GM11168 (cell line): ENCODE results near the gene TLR10.

Experiments used
- in situ Hi-C: fragments of 300-500 bp; cut with MboI; formaldehyde crosslinking; loops from one replicate; pipeline ENCODE4 v1.12.0; 2022; ENCODE audit warnings: low sequenced_read_pairs; ENCODE audit not compliant: unreplicated experiment

TLR10 gene

DNA sequence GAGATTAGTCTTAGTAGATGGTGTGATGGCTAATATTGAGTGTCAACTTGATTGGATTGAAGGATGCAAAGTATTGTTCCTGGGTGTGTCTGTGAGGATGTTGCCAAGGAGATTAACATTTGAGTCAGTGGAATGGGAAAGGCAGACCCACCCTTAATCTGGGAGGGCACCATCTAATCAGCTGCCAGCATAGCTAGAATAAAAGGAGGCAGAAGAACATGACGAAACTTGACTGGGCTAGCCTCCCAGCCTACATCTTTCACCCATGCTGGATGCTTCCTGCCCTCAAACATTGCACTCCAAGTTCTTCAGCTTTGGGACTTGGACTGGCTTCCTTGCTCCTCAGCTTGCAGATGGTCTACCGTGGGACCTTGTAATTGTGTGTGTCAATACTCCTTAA lies 12.5 kb downstream of the TLR10 start:
- in situ Hi-C loops: loop anchor here (25.0 kb wide), 1 partner anchor 367 kb away; no protein-coding TSS in a partner anchor

DNA sequence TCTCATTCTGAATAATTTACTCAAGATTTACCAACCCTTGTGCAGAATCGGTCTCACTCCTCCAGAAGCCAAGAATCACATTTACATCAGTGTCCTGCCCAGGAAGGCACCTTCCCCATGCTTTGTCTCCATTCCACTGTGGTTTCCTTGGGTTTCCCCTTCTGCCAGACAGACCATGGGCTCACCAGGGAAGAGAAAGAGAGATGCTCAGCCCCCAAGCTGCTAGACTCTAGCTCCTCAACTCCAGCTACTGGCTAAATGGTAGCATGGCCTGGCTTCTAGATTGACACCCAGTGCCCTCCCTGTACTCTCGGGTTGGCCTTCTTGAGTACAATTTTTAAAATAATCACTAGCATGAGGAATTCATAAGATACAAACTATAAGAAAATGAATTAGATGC lies 12.9 kb downstream of the TLR10 start:
- in situ Hi-C loops: loop anchor here (25.0 kb wide), 1 partner anchor 367 kb away; no protein-coding TSS in a partner anchor

DNA sequence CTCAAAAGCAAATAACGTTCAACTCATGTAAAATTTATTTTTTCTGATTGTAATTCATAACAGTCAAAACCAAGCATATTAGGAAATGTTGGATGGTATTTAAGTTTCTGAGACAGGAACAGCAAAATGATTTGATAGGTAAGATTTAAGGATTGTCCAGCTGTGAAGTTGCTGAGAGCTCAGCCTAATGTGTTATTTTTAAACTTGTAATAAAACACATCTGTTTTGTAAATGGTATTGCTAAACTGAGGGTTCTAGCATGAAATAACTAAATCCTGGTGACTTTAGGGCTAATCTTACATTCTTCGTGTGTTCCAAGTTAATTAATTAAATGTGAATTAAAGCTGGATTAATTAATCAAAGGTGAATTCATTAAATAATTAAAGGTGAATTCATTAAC lies 13.3 kb downstream of the TLR10 start:
- in situ Hi-C loops: loop anchor here (25.0 kb wide), 1 partner anchor 368 kb away; no protein-coding TSS in a partner anchor

DNA sequence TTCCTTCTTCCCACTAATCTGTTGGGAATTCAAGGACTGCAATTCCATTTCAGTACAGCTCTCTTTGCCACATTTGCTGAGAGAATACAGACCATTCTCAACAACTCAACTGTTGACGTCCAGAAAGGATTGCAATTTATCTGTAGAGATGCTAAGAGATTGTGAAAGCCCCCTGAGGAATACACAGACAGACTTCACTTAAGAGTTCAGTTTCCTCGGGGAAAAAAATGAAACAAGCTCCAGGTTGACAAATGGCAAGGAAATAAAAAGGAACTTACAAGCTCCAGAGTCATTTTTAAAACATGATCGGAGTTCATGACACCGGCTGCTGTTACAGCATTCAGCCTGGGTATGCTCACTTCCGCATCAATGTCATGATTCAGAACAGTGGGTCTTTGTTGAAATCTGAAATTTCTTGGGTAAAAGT lies 13.8 kb downstream of the TLR10 start:
- in situ Hi-C loops: loop anchor here (25.0 kb wide), 1 partner anchor 368 kb away; no protein-coding TSS in a partner anchor

- in situ Hi-C loops: loop anchor here (25.0 kb wide), 1 partner anchor 370 kb away; no protein-coding TSS in a partner anchor
These were observed 15.8 kb downstream of the TLR10 start for GRCh38 chr4:38766940-38767339.

- in situ Hi-C loops: loop anchor here (25.0 kb wide), 1 partner anchor 372 kb away; no protein-coding TSS in a partner anchor
These were observed 17.4 kb downstream of the TLR10 start for GRCh38 chr4:38765382-38765781.

- in situ Hi-C loops: loop anchor here (25.0 kb wide), 1 partner anchor 373 kb away; no protein-coding TSS in a partner anchor
These were observed 18.5 kb downstream of the TLR10 start for GRCh38 chr4:38764277-38764676.

DNA sequence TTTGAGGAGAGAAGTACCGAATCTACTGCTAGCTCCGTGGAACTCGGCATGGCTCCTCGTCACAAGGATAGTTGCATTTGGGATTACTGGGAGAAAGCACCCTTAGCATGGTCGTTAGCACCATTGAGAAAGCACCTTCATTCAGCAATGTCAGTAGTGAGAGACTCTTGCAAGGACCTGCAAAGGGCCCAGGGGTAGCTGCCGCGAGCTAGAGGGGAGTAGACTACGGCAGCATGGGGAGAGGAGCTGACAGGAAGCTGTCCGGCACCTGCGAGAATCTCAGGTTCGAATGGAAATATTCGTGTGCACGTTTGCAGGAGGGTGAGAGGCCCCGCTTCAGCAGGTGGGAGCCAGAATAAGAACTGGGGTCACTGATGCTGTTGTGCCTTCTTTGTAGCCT lies 20.2 kb downstream of the TLR10 start:
- in situ Hi-C loops: loop anchor here (25.0 kb wide), 1 partner anchor 375 kb away; no protein-coding TSS in a partner anchor

- in situ Hi-C loops: loop anchor here (5.0 to 25.0 kb wide), 2 partner anchors 98 to 378 kb away; partner anchors contain the start of gene TLR6
These were observed 23.0 kb downstream of the TLR10 start for GRCh38 chr4:38759790-38760122.

DNA sequence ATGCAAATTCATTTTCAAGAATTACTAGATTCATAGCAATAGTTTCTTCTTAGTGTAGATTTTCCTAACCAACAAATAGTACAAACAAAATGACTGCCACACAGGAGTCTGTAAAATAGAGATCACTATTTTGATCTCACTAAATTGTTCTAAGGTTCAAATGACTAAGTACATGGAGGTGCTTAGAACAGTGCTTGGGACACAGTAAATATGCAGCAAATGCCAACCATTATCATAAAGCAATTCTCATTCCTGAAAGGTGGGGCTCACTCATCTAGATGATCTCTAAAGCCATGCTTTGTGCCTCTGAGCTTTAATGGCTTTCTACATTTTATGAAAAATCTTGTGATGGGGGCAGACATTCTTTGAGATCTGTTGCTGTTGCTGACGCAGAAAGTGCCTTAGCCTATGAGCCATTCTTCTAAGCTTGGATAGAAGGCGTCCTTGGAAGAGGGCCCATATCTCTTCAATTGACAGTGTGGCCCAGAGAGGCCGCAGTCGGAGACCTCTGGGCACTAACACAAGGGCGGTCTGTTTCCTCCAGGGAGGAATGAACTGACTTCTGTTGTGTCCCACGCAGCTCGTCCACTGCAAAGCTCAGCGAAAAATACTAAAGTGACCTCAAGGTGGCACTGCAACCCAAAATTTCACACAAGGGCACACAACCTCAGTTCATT lies 23.5 kb downstream of the TLR10 start:
- in situ Hi-C loops: loop anchor here (5.0 to 25.0 kb wide), 2 partner anchors 98 to 378 kb away; partner anchors contain the start of gene TLR6

DNA sequence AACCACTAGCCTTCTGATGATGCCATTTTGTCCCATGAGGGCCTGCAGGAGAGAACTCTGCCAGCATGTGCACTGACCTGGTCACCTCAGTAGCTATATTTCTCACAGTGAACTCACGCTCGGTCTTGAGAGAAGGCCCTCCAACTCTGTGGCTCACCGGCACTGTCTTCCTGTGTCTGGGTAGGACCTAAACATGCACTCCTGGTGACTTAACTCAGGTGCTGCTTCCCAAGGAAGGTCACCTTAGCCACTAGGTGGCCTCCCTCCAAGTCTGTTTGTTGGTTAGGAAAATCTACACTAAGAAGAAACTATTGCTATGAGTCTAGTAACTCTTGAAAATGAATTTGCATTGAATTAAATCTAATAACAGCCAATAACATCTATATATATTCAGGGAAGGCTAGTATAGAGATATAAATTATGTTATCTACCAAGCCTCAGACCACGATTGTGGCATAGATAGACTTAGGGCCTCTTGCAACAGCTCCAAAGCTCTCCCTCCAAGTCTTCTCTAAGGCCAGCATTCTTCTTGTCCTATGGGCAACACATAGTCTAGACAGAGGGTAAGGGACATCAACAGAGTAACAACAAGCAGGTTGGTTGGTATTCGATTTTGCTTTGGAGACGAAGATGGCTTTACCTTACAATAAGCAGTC lies 24.7 kb downstream of the TLR10 start:
- in situ Hi-C loops: loop anchor here (5.0 to 25.0 kb wide), 2 partner anchors 99 to 379 kb away; partner anchors contain the start of gene TLR6

DNA sequence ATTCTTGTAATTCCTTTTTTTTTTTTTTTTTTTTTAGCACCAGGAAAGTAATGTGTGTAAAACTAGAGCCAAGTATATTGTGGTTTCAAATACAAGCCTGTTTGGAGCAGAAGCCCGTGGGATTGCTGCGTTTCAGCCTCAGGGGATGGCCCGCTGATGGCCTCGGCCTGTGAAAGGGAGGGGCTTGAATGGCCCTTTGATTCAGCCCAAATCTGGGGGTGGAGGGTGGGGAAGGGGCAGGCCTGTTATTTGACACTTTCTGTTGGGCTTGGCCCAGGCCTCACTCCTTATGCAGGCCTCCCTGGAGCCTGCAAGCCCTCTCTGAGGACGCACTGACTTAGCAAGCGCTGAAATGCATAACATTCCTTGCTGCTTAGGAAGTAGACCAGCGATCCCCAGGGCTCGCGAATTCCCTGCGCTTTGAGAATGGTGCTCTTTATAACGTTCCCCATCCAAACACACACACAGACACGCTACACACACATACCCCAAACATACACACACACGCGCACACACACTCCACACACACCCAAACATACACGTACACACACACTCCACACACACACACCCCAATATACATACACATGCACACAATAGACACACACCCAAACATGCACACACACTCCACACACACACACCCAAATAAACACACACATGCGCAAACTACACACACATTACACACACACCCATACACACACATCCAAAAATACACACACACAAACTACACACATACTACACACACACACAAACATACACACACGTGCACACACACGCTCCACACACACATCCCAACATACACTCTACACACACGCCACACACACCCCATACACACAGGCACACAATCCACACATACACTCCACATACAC lies 29.6 kb downstream of the TLR10 start:
- in situ Hi-C loops: loop anchor here (25.0 kb wide), 1 partner anchor 384 kb away; no protein-coding TSS in a partner anchor

- in situ Hi-C loops: loop anchor here (25.0 kb wide), 1 partner anchor 385 kb away; no protein-coding TSS in a partner anchor
These were observed 30.3 kb downstream of the TLR10 start for GRCh38 chr4:38752372-38752940.

- in situ Hi-C loops: loop anchor here (25.0 kb wide), 1 partner anchor 386 kb away; no protein-coding TSS in a partner anchor
These were observed 31.3 kb downstream of the TLR10 start for GRCh38 chr4:38751341-38752010.

GRCh38 chr4:38749336-38749735 lies 33.5 kb downstream of the TLR10 start:
- in situ Hi-C loops: no loop called here

DNA sequence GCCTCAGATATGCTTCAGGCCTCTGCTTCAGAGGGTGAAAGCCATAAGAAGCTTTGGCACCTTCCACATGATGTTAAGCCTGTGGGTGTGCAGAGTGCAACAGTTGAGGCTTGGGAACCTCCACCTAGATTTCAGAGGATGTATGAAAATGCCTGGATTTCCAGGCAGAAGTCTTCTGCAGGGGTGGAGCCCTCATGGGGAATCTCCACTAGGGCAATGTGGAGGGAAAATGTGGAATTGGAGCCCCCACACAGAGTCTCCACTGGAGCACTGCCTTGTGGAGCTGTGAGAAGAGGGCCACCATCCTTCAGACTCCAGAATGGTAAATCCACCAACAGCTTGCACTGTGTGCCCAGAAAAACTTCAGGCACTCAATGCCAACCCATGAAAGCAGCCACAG lies 35.2 kb downstream of the TLR10 start:
- in situ Hi-C loops: no loop called here

GRCh38 chr4:38745881-38746280 lies 36.9 kb downstream of the TLR10 start:
- in situ Hi-C loops: no loop called here

DNA sequence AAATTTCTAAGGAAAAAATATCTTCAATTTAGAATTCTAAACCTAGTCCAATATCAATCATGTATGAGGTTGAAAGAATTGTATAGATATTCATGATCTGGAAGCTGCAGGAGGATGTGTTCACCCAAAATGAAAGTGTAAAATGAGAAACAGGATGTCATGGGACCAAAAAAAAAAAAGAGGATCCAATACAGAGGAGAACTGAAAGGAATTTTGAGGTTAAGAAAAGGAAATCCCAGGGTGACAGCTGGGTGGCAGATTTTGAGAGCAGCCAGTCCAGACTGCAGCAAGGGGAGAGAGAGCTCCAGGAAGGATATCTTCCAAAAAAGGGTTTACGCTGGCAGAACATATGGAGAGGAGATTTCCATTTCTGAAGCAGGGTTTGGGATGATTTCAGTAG lies 38.9 kb downstream of the TLR10 start:
- in situ Hi-C loops: loop anchor here (5.0 kb wide), 1 partner anchor 237 kb away; no protein-coding TSS in a partner anchor

- in situ Hi-C loops: loop anchor here (5.0 kb wide), 1 partner anchor 233 kb away; no protein-coding TSS in a partner anchor
These were observed 42.5 kb downstream of the TLR10 start for GRCh38 chr4:38740303-38740702.
